GM12878 (cell line): Measurements from ENCODE around the gene SLC39A7. TPM values are rescaled to one million over a fixed set of nuclear protein-coding genes. Genes with fewer than 3 reads are reported as not detected.
A peak's percentile ranks its signal among the peaks of the same experiment; 100 is the strongest.

ENCODE experiments used
- ATAC-seq: fragments of 200-7000 bp; cut with Tn5 transposase; 3 replicates; pipeline ENCODE4 v1.9.1; 2020; ENCODE audit warnings: mild to moderate bottlenecking, moderate library complexity
- BruUV-seq: library from RNA; stranded (reverse); fragments of 400-500 nt; replicated peaks from 2 replicates; lab custom pipeline; 2021; lab: Mats Ljungman, UMichigan
- CTCF ChIA-PET: fragments of 300-600 bp; sonication (Branson Sonifier 250); formaldehyde crosslinking; extraction: SDS; loops from one replicate; lab custom pipeline; 2021; ENCODE audit warnings: inconsistent platforms; lab: Yijun Ruan, JAX
- POLR2A ChIA-PET: fragments of 350-600 bp; formaldehyde crosslinking; extraction: SDS; loops from one replicate; lab custom pipeline; 2021; ENCODE audit warnings: inconsistent platforms; lab: Charles Lee
- RAD21 ChIA-PET: fragments of 300-600 bp; sonication (Branson Sonifier 250); formaldehyde crosslinking; loops from one replicate; lab custom pipeline; 2023; ENCODE audit warnings: antibody characterized with exemption; ENCODE audit not compliant: unreplicated experiment; lab: Charles Lee
- SMC1A ChIA-PET: fragments of 300-600 bp; sonication (Branson Sonifier 250); formaldehyde crosslinking; loops from one replicate; lab custom pipeline; 2023; ENCODE audit not compliant: unreplicated experiment, uncharacterized antibody; lab: Charles Lee
- DNase-seq: peaks from one replicate; pipeline ENCODE4 v3.0.0-alpha.2; 2011; ENCODE audit warnings: low read depth, low spot score
- FAIRE-seq: peaks from 3 replicates; lab custom pipeline; 2011; peaks lifted over from hg19 to GRCh38; lab: Jason Lieb, UNC
- H2AFZ ChIP-seq: 2 replicates; pipeline ENCODE4 v1.6.0; 2011; ENCODE audit warnings: low read depth, low read length, control low read depth; ENCODE audit not compliant: control insufficient read depth
- H3K27ac ChIP-seq: 2 replicates; pipeline ENCODE4 v1.5.1; 2011; ENCODE audit warnings: control low read depth; ENCODE audit not compliant: control insufficient read depth, insufficient read depth
- H3K27me3 ChIP-seq, 2 experiments: replicated peaks in 1 of 2; 2 replicates each; pipeline versions ENCODE4 v1.6.0 to v1.6.1; 2011; ENCODE audit warnings: low read length in 1 of 2; ENCODE audit not compliant: control insufficient read depth in 2 of 2, insufficient read depth in 2 of 2
- H3K36me3 ChIP-seq, 2 experiments: 2 replicates each; pipeline ENCODE4 v1.5.1; 2011; ENCODE audit warnings: low read length in 1 of 2; ENCODE audit not compliant: control insufficient read depth in 2 of 2, insufficient read depth in 2 of 2
- H3K4me1 ChIP-seq: 2 replicates; pipeline ENCODE4 v1.6.1; 2011; ENCODE audit warnings: mild to moderate bottlenecking, low read length, moderate library complexity, mixed read lengths; ENCODE audit not compliant: control insufficient read depth, insufficient read depth
- H3K4me2 ChIP-seq: 2 replicates; pipeline ENCODE4 v1.6.0; 2011; ENCODE audit warnings: control low read depth; ENCODE audit not compliant: control insufficient read depth, insufficient read depth
- H3K4me3 ChIP-seq: fragments of 200-600 bp; sonication (generic); 2 replicates; pipeline ENCODE4 v1.5.1; 2016
- H3K79me2 ChIP-seq: 2 replicates; pipeline ENCODE4 v1.6.0; 2011; ENCODE audit warnings: low read length; ENCODE audit not compliant: control insufficient read depth, insufficient read depth
- H3K9ac ChIP-seq: 2 replicates; pipeline ENCODE4 v1.8.0; 2011; ENCODE audit warnings: low read length, control low read depth, mixed read lengths; ENCODE audit not compliant: control insufficient read depth, insufficient read depth
- H3K9me3 ChIP-seq: replicated peaks from 3 replicates; pipeline ENCODE4 v1.5.1; 2011; ENCODE audit warnings: mild to moderate bottlenecking, low read length; ENCODE audit not compliant: control insufficient read depth, insufficient read depth
- H4K20me1 ChIP-seq: 2 replicates; pipeline ENCODE4 v1.6.0; 2011; ENCODE audit not compliant: control insufficient read depth, insufficient read depth
- MEF2B ChIP-seq: fragments of 450-650 bp; IDR thresholded peaks from 2 replicates; pipeline ENCODE4 v1.6.1; 2018; ENCODE audit warnings: mild to moderate bottlenecking, moderate library complexity; ENCODE audit not compliant: partially characterized antibody, poor library complexity, severe bottlenecking
- SREBF1 ChIP-seq: IDR thresholded peaks from 2 replicates; pipeline ENCODE4 v1.6.1; 2012; ENCODE audit warnings: mild to moderate bottlenecking, low read length
- ZNF622 ChIP-seq: fragments of 450-650 bp; IDR thresholded peaks from 2 replicates; pipeline ENCODE4 v1.6.1; 2017; ENCODE audit warnings: mild to moderate bottlenecking, inconsistent platforms
- WGBS: methylation state at CpG from one replicate; pipeline ENCODE4 v1.1.6; 2016; ENCODE audit warnings: low lambda C conversion rate; ENCODE audit not compliant: insufficient replicate concordance, insufficient coverage; ENCODE audit errors: missing lambda C conversion rate; 5-methylcytosine and 5-hydroxymethylcytosine counted together
- in situ Hi-C: fragments of 300-500 bp; cut with MboI; formaldehyde crosslinking; loops from 9 replicates; pipeline ENCODE4 v1.14.3; 2018; ENCODE audit warnings: mixed read lengths
- intact Hi-C: fragments of 100-400 bp; cut with micrococcal nuclease; formaldehyde crosslinking; loops from one replicate; pipeline ENCODE4 v1.14.2; 2022; ENCODE audit not compliant: unreplicated experiment
- polyA plus RNA-seq, 11 experiments: library from polyadenylated mRNA; depleted of rRNA in 4 of 11; unstranded in 6 of 11; stranded (reverse) in 5 of 11; fragments of >200 nt; fragmentation: Nextera tagmentation in 4 of 11; fragmentation: Illumina TruSeq in 1 of 11; extraction: Ambion mirVana in 4 of 11; extraction: Trizol in 1 of 11; gene quantifications; 1 replicate in 1 of 11; 2 replicates in 10 of 11; pipeline versions ENCODE4 v1.2.1 to v1.2.3, GENCODE V29; 2011 to 2016; ENCODE audit warnings: inconsistent platforms in 2 of 11, missing spikeins in 2 of 11, low read depth in 1 of 11
- total RNA-seq, 4 experiments: library from RNA; depleted of rRNA in 3 of 4; stranded (reverse); fragments of >200 nt in 3 of 4; fragmentation: Illumina TruSeq in 1 of 4; extraction: Trizol in 1 of 4; gene quantifications; 2 replicates each; pipeline versions ENCODE4 v1.2.1 to v1.2.3, GENCODE V29; 2013 to 2021
- TF ChIP-seq, protein P1 (sequence below): fragments of 150-350 bp; IDR thresholded peaks from 2 replicates; pipeline ENCODE4 v1.6.1; 2014; ENCODE audit warnings: mild to moderate bottlenecking, low read depth, low read length

The SLC39A7 gene
- total and polyA plus RNA-seq, 10 of the 15 experiments (the other 5 are each of a cell fraction or from before 2014, with no cell fraction given), result 7.3 to 63.1 (median 40.6) TPM

DNA sequence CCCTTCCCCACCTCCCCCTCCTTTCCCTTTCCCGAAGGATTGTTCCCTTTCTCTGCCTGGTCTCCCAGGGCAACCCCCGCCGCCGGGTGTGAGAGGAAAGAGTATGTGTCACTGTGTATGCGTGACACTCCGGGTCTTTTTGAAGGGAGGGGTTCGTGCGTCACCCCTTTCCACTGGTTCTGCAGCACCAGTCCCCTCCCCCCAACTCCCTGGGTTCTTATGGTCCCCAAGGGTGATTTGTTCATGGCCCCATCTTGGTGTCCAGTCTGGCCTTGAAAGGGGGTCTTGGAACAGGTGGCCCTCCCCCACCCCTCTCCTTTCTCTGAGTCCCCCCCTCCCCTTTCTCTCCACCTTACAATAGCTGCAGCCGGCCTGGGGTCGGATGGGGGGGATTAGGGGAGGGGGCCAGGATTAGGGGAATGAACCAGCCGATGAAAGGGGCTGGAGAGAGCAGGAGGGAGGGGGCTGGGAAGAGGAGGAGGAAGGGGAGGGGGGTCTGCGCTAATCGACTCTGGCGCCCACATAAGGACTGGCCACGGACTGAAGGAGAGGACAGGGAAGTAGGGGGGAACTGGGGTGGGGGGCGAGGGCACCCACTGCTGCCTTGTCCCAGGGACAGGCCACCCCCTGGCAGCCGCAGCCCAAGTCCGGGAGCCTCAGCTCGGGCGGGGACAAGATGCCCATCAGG lies 6.3 kb downstream of the SLC39A7 start (continued):
- no peak for TF ChIP-seq ZNF622

DNA sequence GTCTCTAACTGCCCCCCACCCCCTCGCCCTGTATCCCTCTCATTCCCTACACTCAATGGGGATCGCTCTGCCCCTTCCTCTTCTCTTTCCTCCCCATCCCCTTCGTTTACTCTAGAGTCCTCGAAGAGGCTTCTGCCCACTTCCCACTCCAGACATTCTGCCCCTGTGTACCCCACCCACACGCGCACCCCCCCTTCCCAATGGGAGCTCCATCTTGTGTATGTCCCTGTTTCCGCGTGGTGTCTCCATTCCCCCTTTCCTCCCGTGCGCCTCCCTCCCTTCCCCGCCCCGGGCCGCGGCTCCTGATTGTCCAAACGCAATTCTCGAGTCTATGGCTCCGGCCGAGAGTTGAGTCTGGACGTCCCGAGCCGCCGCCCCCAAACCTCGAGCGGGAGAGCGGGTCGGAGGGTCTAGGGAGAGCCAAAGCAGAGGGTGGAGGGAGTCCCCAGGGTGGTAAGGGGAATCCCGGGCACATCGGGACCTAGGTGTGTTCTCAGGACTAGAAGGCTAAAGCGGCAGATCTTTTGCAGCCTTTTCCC lies 7.0 kb downstream of the SLC39A7 start:
- RAD21 ChIA-PET, result interaction anchor here (0.7 to 2.0 kb wide), 4 partner anchors 8 to 757 kb away, joined by 3 to 15 read pairs (median 3); no protein-coding TSS in a partner anchor
- Histone ChIP-seq H3K79me2 (peaks cover 4% of the 10 kb centered on the region), H3K4me2 (peak overlapping the region; percentile 98)
- WGBS, result 0% methylated on average over 19 of the region's 29 CpGs
- intact Hi-C loops, result loop anchor here (10.0 kb wide), 1 partner anchor 367 kb away; no protein-coding TSS in a partner anchor
- TF ChIP-seq, protein P1, sequence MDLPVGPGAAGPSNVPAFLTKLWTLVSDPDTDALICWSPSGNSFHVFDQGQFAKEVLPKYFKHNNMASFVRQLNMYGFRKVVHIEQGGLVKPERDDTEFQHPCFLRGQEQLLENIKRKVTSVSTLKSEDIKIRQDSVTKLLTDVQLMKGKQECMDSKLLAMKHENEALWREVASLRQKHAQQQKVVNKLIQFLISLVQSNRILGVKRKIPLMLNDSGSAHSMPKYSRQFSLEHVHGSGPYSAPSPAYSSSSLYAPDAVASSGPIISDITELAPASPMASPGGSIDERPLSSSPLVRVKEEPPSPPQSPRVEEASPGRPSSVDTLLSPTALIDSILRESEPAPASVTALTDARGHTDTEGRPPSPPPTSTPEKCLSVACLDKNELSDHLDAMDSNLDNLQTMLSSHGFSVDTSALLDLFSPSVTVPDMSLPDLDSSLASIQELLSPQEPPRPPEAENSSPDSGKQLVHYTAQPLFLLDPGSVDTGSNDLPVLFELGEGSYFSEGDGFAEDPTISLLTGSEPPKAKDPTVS, result no peak
- no peak for TF ChIP-seq SREBF1
- TF ChIP-seq MEF2B, result peak; percentile 58
- TF ChIP-seq, all 136 proteins: peak for 1
- H4K20me1 ChIP-seq, result no peaks in the 10 kb centered on the region; the same call in 1 of the 2 replicates
- peak overlapping the region; percentile 96 for H3K27ac ChIP-seq
- H3K36me3 ChIP-seq, result peaks cover 5 to 13% of the 10 kb centered on the region in 2 experiments
- DNase-seq, result no peak
- ChIA-PET POLR2A (interaction anchor here (0.6 to 1.8 kb wide), 5 partner anchors 58 to 132 kb away, joined by 3 to 9 read pairs (median 4); partner anchors contain the start of genes HLA-DPB1, RPS18, VPS52 and ZBTB22), CTCF (interaction anchor here (1.1 to 2.9 kb wide), 6 partner anchors 8 to 110 kb away, joined by 4 to 23 read pairs (median 6); partner anchors contain the start of genes RPS18, VPS52 and ZBTB22), SMC1A (interaction anchor here (2.2 kb wide), 1 partner anchor 64 kb away, joined by 7 read pairs; the partner anchor contains the start of genes RPS18 and VPS52)
- ATAC-seq, result peak; percentile 9
- no TSS peak for BruUV-seq
- FAIRE-seq, result peak; percentile 13
- no peaks in the 10 kb centered on the region for H3K9me3 ChIP-seq
- H2AFZ ChIP-seq, result peak overlapping the region; percentile 90
- peaks cover 22% of the 10 kb centered on the region for H3K4me1 ChIP-seq
- in situ Hi-C loops, result no loop called here
- H3K9ac ChIP-seq, result peak overlapping the region; percentile 98
- H3K4me3 ChIP-seq, result peak overlapping the region; percentile 94
- no peaks in the 10 kb centered on the region for H3K27me3 ChIP-seq
